ENCODE data around the gene KRTAP1-5.

DNA sequence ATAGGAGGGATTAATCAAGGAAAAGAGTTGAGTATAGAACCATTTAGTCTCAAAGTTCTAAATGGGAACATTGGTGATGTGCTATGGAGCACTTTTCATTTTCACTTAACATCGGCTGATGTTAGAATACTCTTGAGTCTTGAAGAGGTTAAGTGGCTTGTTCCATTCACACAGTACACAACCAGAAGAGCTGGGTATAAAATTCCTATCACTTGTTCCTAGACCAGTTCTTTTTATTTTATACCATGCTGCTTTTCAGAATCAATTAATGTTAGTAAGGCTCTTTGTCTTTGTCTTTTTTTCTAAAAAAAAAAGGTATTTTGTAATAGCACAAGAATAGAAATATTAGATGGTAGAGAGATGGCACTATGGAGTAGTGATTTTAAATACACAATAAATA lies 15.9 kb upstream of the KRTAP1-5 start:
- no peak for TF ChIP-seq CTCF (conservative IDR thresholded peaks at IDR 0.05)
- TF ChIP-seq EZH2 (IDR thresholded peaks at IDR 0.05; ENCODE audit: low read depth) = no peak

Data from PC-9 (cell line).